Left colon (tissue), 2 donors: Measurements from ENCODE around the gene XPNPEP3. TPM values are rescaled to one million over a fixed set of nuclear protein-coding genes. Genes with fewer than 3 reads are reported as not detected.

Experiments
- ATAC-seq: fragments of 200-7000 bp; cut with Tn5 transposase; one replicate; pipeline ENCODE4 v1.9.1; 2020; ENCODE audit warnings: mild to moderate bottlenecking, moderate library complexity
- DNase-seq, 2 donors: peaks; one replicate each; pipeline ENCODE4 v3.0.0-alpha.2; 2020
- intact Hi-C, 2 donors: fragments of 100-400 bp; cut with DNase I in 1 of 2; cut with micrococcal nuclease in 1 of 2; formaldehyde crosslinking; loops; one replicate each; pipeline versions ENCODE4 v1.11.2 to v1.14.0; 2022; cut with DNase I, micrococcal nuclease
- total RNA-seq, 2 donors: library from RNA; stranded (reverse); fragmentation: NEBNext Ultra II Directional; extraction: Animal tissue kit (Norgen Biotek cat#: 25700); gene quantifications; one replicate each; pipeline ENCODE4 v1.2.1, GENCODE V29; 2021
- donor health status: DM: no; HTN: no; CAD: no.
- donor health status: DM: yes; HTN: yes; CAD: no.

XPNPEP3 gene
- total RNA-seq, 2 donors from 2014 or later: 9.9 to 12.7 TPM

DNA sequence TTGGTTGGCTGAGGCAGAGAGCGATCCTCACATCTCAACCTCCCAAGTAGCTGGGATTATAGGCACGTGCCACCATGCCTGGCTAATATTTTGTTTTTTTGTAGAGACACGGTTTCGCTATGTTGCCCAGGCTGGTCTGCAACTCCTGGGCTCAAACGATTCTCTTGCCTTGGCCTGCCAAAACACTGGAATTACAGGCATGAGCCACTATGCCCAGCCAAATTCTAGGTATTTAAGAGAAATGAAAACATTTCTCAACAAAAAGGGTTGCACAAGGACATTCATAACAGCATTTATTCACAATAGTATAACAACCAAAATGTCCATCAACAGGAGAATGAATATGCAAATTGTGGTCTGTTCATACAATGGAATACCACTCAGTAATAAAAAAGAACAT lies 62.5 kb downstream of the XPNPEP3 start:
- no peak for DNase-seq

DNA sequence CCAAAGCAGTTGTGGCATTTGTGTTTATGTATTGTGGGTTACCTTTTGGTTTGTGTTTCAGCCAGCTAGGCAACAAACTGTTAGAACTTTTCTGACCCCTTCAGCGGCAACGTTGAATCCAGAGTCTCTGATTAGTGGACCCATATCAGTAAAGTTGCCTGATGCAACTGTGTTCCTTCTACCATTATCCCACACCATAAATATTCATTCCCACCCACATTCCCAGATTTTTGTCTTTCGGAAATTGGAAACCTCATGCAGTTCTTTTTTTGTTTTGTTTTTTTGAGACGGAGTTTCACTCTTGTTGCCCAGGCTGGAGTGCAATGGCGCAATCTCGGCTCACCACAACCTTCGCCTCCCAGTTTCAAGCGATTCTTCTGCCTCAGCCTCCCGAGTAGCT lies 63.6 kb downstream of the XPNPEP3 start:
- ATAC-seq (no peak), DNase-seq (no peak)
- intact Hi-C loops: loop anchor here in 1 of 2 donors (10.0 kb wide), 1 partner anchor 204 kb away; no protein-coding TSS in a partner anchor

More for the DNA sequence above, 62.5 kb downstream of the XPNPEP3 start:
- intact Hi-C loops: no loop called here
- ATAC-seq: no peak

DNA sequence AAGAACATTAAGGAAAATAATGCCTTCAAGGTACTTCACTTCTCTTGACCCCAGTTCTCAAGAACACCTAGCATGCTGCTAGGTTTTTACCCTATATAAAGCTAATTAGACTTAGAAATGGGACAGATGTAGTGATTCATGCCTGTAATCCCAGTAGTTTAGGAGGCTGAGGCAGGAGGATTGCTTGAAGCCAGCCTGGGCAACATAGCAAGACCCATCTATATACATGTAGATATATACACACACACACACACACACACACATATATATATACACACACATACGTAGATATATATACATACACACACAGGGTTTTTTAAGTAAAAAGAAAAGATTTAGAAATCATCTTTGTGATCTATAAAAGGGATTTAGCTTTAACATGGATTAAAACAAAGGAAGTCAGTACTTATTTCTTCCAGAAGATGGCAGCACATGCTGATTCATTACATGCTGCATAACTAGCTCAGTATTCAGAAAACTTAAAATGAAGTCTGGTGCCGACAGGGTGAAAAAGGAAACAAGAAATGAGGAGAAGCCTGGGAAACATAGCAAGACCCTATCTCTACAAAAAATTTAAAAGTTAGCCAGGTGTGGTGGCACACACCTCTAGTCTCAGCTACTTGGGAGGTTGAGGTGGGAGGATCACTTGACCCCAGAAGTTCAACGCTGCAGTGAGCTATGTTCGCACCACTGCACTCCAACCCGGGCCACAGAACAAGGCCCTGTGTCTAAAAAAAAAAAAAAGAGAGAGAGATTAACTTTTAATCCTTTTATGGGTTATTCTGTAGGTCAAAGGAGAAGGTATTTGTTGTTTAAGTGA lies 65.7 kb downstream of the XPNPEP3 start:
- DNase-seq (no peak), ATAC-seq (peak; percentile 85)
- intact Hi-C loops: loop anchor here in 1 of 2 donors (10.0 kb wide), 1 partner anchor 202 kb away; no protein-coding TSS in a partner anchor

DNA sequence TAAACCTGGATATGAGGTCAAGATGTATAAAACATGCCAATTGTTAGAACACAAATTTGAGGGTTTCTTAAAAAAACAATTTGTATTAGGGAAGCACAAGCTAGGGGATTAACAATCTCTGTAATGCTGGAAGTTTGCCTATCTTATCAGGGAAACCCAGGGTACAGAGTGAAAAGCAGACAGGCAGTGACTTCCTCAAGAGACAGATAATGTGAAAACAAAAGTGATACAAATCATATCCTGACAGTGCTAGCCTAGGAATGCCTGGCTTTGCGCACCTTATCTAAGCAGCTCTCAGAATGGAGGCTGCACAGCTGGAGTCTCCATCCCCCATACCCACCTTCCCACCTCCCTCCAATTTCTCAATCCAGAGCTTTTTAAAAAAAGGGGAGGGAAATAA lies 71.7 kb downstream of the XPNPEP3 start:
- DNase-seq (no peak), ATAC-seq (no peak)
- intact Hi-C loops: loop anchor here in 1 of 2 donors (10.0 kb wide), 1 partner anchor 196 kb away; no protein-coding TSS in a partner anchor

DNA sequence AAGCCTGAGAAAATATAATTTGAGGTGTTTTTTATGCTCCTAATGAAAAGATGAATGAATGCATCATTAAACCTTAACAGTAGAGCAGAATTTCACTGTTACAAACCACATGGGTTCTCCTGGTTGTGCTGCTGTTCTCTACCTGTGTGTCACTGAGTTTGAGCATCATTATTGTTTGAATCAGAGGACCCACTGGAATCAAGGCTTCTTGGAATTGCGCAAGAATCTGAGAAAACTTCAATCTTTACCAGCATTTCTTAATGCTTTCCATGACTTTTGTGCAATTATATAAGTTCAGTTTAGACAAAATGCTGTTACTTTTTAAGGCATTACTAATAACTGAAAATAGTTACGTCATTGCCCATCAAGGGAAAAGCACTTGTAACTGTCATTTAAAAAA lies 75.4 kb downstream of the XPNPEP3 start:
- ATAC-seq (no peak), DNase-seq (no peak)
- intact Hi-C loops: loop anchor here in 1 of 2 donors (10.0 kb wide), 1 partner anchor 422 kb away; no protein-coding TSS in a partner anchor

GRCh38 chr22:40939202-40939601 lies 82.3 kb downstream of the XPNPEP3 start:
- intact Hi-C loops: loop anchor here in 1 of 2 donors (10.0 kb wide), 1 partner anchor 416 kb away; no protein-coding TSS in a partner anchor
- no peak for DNase-seq
- no peak for ATAC-seq

GRCh38 chr22:40950962-40951794 lies 94.2 kb downstream of the XPNPEP3 start, which contains the start of gene RBX1:
Gene RBX1, plus strand, starts transcription at chr22:40951378. Its CDS starts 21 bp downstream, at chr22:40951399.
- ATAC-seq (peak; percentile 91), DNase-seq (peak; percentile 99)
- intact Hi-C loops: loop anchor here (5.0 to 10.0 kb wide), 2 partner anchors 141 to 144 kb away; partner anchors contain the start of gene EP300 (in 2 of the 2)

DNA sequence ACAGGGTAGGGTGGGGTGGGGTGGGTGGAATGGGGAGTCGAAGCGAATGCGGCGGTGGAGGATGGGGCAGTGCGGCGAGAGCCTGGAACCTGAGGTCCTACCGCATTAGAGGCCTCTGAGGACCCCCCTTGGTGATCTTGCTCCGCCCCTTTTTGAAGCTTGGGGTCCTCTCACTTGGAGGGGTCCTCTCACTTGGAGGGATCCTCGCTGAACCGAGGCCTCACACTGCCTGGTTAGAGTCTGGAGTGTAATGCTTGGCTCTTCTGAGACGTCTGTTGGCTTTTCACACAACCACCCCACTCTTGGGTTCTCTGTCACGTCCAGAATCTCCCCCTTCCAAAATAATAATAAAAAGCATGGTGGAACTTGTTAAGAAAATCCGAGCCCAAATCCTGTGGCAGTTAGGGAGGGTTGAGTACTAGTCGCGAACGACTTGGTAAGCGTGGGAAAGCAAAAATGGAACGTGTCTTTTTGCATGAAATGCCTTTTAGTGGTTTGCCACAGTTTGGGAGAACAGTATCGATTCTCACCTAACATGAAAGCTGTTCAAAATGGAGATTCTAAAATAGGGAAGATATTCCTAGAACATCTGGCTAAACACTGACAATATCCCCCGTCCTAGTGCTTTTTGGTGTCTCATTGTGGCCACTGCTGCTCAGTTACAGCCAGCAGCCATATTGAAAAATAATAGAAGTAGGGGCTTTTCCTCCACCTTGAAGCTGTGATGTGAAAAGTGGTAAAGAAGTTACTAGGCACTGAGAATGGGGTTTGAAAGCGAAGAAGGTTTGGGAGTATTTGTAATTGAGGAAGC lies 95.1 kb downstream of the XPNPEP3 start:
- ATAC-seq (no peak), DNase-seq (no peak)
- intact Hi-C loops: loop anchor here (5.0 to 10.0 kb wide), 2 partner anchors 140 to 143 kb away; partner anchors contain the start of gene EP300 (in 2 of the 2)

DNA sequence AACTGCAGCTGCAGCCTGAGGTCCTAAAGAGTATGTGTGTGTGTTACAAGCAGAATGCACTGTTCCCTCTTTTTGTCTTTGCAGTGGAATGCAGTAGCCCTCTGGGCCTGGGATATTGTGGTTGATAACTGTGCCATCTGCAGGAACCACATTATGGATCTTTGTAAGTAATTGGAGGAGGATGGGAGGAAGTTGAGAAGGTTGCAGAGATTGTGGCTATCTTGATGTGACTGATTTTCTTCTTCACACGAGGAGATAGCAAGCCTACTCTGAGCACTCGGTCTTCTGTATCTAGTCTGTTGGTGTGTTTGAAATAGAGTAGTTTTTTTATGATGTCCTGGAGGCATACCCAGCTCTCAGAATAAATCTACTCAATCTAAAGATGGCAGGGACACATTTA lies 96.5 kb downstream of the XPNPEP3 start:
- intact Hi-C loops: loop anchor here (5.0 to 10.0 kb wide), 2 partner anchors 139 to 141 kb away; partner anchors contain the start of gene EP300 (in 2 of the 2)
- no peak for ATAC-seq
- no peak for DNase-seq

GRCh38 chr22:40954113-40954512 lies 97.2 kb downstream of the XPNPEP3 start:
- ATAC-seq (no peak), DNase-seq (no peak)
- intact Hi-C loops: loop anchor here (5.0 to 10.0 kb wide), 2 partner anchors 138 to 141 kb away; partner anchors contain the start of gene EP300 (in 2 of the 2)

DNA sequence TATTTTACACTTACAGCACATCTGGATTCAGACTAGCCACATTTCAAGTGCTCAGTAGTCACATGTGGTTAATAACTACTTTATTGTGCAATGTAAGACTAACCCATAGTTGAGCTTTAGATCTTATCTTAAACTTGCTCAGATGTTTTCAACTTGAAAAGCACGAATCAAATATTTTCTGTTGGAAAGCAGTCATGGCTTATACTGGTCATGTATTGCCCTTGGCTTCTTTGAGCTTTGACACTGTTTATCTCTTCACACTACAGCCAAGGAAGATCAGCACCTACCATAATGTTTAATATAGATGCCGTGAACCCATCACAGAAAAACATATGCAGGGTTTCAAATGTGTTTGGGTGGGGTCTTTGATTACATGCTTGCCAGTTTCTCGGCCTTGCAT lies 98.6 kb downstream of the XPNPEP3 start:
- DNase-seq: no peak
- intact Hi-C loops: loop anchor here (5.0 to 10.0 kb wide), 2 partner anchors 67 to 139 kb away; partner anchors contain the start of gene EP300 (in 1 of the 2)
- no peak for ATAC-seq

GRCh38 chr22:40957601-40958000 lies 100.7 kb downstream of the XPNPEP3 start:
- intact Hi-C loops: loop anchor here (5.0 to 10.0 kb wide), 2 partner anchors 65 to 137 kb away; partner anchors contain the start of gene EP300 (in 1 of the 2)
- DNase-seq (no peak), ATAC-seq (peak; percentile 48)

DNA sequence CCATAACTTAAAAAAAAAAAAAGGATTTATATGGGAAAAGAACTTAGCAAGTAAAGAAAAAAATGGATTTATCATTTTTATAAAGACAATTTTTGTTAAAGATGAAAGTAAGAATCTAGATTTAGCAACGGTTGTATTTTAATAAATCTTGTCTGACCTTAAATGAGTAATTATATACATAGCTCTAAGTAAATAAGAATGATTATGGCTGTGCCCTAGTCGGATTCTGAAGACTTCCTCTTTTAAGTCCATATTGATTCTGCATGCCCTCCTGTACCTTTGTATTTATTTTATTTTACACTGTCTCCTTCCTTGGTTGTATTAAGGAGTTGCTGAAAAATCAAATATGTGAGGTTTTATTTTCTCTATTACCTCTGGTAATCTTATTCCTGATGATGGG lies 101.4 kb downstream of the XPNPEP3 start:
- ATAC-seq (peak; percentile 85), DNase-seq (no peak)
- intact Hi-C loops: loop anchor here (5.0 to 10.0 kb wide), 2 partner anchors 64 to 137 kb away; partner anchors contain the start of gene EP300 (in 1 of the 2)

DNA sequence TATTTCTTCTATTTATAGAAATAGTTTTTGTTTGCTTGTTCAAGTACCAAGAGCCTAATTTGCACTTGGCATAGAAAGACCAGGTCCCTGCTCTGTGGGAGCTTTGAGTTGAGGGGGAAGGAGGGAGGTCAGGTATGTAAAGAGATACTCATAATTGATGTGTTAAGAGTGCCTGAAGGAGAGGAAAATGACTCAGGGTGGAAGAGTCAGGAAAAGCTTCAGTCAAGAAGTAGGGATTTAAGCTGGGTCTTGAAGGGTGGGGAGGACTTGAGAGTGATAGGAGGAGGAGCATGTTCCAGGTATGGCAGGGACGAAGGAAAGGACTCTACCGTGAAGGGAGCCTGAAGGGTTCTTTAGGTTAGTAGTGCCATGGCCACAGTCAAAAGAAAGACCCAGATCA lies 103.2 kb downstream of the XPNPEP3 start:
- intact Hi-C loops: no loop called here
- no peak for ATAC-seq
- DNase-seq: no peak

GRCh38 chr22:40965936-40966725 lies 109.2 kb downstream of the XPNPEP3 start:
- intact Hi-C loops: no loop called here
- no peak for ATAC-seq
- no peak for DNase-seq

DNA sequence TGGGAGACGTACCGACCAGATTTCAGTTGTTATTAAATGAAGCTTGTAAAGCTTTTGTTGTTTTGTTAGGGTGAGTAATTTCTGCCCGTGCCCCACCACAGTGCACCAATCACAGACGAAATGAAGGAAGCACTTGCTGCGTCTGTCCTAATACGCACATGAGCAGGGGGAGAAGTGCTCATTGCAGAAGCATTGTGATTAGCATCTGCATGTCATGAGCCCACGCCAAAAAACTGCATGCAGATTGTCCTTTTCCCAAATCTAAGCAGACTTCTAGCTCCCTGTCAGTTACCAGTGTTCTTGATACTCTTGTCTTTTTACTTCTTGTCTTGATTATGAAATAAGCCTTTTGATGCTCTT lies 109.8 kb downstream of the XPNPEP3 start:
- no peak for DNase-seq
- intact Hi-C loops: no loop called here
- ATAC-seq: no peak

DNA sequence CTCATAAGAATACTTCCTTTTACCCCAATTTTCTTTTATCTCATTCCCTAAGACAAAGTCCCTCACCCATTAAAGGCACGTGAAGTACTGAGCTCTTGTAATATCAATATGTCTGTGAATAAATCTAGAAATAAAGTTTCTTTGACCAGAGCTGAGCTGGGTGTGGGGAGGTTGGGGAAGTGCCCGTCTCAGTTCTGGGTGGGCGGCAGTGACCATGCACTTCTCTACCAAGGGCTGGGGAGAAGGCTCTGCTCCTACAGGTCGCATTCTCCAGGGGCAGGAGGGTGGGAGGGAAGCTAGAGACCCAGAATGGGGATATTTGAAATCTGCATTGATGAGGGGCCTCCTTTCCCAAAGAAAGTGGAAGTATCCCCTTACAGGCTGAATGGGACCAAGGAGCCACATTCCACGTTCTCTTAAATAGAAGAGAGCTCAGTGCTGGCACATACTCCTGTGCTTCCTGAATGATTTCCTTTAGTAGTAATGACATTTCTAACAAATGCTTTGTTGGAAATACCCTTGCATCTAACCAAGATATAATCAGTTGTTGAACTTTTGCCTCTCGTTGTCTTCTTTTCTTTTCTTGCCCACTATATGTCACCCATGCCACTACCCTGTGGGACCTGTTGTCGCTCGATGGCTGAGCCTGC lies 110.3 kb downstream of the XPNPEP3 start:
- DNase-seq: no peak
- intact Hi-C loops: no loop called here
- no peak for ATAC-seq
